GM18499 (cell line): Measurements from ENCODE around the gene PNMA1.

Source experiments
- ATAC-seq: cut with Tn5 transposase; IDR thresholded peaks from one replicate; pipeline ENCODE4 v1.9.1; 2021; ENCODE audit warnings: moderate number of reproducible peaks; ENCODE audit not compliant: insufficient read depth, unreplicated experiment

PNMA1 gene

GRCh38 chr14:73684627-73685026 lies 29.6 kb downstream of the PNMA1 start:
- ATAC-seq, result no peak

- ATAC-seq, result no peak
These were observed 33.4 kb downstream of the PNMA1 start for GRCh38 chr14:73680821-73681220.

DNA sequence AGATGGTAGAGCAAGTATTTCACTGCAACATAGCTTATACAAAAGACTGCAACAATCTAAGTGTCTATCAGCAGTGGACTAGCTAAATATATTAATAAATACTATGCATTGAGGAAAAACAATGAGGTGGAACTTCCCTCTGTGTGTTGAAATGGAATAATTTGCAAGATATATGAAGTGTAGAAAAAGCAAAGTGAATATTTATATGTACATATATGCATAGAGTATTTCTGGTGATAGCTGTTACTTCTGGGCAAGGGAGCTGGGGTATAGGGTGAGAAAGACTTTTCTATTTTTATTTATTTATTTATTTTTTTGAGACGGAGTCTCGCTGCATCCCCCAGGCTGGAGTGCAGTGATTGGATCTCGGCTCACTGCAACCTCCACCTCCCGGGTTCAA lies 35.5 kb downstream of the PNMA1 start:
- no peak for ATAC-seq

GRCh38 chr14:73674986-73675385 lies 39.2 kb downstream of the PNMA1 start:
- no peak for ATAC-seq

DNA sequence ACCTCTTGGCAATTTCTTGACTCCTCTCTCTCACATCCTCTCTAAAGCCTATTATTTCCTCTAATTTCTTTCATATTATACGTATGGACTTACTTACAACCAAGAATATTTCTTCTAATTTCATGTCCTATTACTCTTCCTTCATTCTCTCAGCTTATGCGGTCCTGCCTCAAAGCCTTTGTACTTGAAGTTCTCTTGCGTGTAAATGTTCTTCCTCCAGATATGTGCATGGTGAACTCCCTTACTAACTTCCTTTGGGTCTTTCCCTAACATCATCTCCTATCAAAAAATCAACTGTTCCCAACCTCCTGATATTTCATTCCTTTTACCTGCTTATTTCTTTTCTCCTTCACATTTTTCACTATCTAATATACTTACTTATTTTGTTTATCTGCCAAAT lies 46.3 kb downstream of the PNMA1 start:
- no peak for ATAC-seq

- no peak for ATAC-seq
These were observed 47.6 kb downstream of the PNMA1 start for GRCh38 chr14:73666583-73666982.

DNA sequence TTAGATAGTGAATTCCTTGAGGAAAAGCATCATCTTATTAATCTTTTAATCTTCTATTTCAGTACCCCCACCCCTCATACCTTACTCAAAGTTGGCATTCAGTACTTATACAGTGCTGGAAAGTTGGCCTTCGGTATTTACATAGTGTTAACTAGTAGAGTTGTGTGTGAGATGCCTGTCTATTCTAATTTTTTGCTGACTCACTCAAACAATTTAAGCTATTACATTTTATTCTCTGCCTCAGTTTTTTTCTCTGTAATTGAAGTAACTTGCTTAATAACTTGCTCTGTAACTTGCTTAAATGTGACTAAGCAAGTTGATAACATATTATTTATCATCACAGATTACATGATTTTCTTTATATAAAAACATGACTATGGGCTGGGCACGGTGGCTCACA lies 49.1 kb downstream of the PNMA1 start:
- no peak for ATAC-seq

GRCh38 chr14:73663548-73664212 lies 50.5 kb downstream of the PNMA1 start:
- ATAC-seq, result no peak

GRCh38 chr14:73662487-73662943 lies 51.7 kb downstream of the PNMA1 start:
- no peak for ATAC-seq

DNA sequence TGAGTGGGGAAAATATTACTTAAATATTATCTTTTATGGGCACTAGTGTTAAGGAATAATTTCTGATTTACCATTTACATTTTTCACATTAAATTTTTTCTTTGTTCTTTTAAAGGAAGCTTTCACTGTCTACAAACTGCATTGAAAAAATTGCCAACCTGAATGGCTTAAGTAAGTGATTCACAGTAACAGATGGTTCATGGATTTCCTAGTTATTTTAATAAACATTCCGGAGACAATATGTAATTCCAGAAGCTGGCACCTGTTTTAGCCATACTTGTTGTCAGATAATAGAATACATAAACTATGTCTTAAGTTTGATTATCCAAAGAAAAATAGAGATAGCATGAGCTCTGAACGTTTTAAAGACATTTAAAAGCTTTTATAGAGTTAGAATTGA lies 52.3 kb downstream of the PNMA1 start:
- ATAC-seq, result no peak
